ENCODE measurements around the gene ZNF766.

The ZNF766 gene

GRCh38 chr19:52229524-52229923 is 39.9 kb upstream of the ZNF766 start:
- Histone ChIP-seq H3K4me3 (no peak overlapping the region), H3K9ac (ENCODE audit: insufficient read length) (no peak overlapping the region), H3K36me3 (ENCODE audit: insufficient read depth, low read length) (peaks cover 37% of the 10 kb centered on the region)

DNA sequence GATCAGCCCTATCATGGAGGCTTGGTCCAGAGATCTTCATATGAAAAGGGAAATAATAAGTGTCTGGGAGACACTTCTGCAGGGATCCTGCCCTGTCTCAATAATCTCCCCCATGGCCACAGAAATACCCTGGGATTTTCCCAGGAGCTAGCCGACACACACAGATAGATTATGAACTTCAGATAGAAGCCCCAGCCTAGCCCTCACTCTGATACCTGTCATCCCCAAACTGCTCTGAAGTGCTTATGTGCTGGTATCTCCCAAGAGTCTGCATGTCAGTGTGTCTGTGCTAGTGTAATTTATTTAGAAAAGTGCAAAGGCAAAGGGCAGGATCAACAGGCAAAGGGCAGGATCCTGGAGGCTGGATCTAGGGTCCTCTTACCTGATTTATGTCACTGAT is 38.7 kb upstream of the ZNF766 start:
- no peak for DNase-seq (ENCODE audit: low read depth, low spot score)
- no peak for TF ChIP-seq FOXP2 (optimal IDR thresholded peaks at IDR 0.05; ENCODE audit: control extremely low read depth, extremely low read length, insufficient read depth)
- Histone ChIP-seq H3K9ac (ENCODE audit: insufficient read length) (no peak overlapping the region), H3K36me3 (ENCODE audit: insufficient read depth, low read length) (peaks cover 26% of the 10 kb centered on the region), H3K4me3 (no peak overlapping the region), H3K27ac (no peak overlapping the region), H3K9me3 (ENCODE audit: low read depth, low read length) (no peaks in the 10 kb centered on the region)

More at GRCh38 chr19:52229524-52229923, 39.9 kb upstream of the ZNF766 start:
- DNase-seq (ENCODE audit: low read depth, low spot score) = no peak
- Histone ChIP-seq H3K27ac (no peak overlapping the region), H3K9me3 (ENCODE audit: low read depth, low read length) (no peaks in the 10 kb centered on the region)
- no peak for TF ChIP-seq EZH2 (IDR thresholded peaks at IDR 0.05)
- TF ChIP-seq FOXP2 (optimal IDR thresholded peaks at IDR 0.05; ENCODE audit: control extremely low read depth, extremely low read length, insufficient read depth) = no peak
- no peak for TF ChIP-seq POLR2AphosphoS5 (IDR thresholded peaks at IDR 0.05; ENCODE audit: borderline replicate concordance, low read depth, low read length)

DNA sequence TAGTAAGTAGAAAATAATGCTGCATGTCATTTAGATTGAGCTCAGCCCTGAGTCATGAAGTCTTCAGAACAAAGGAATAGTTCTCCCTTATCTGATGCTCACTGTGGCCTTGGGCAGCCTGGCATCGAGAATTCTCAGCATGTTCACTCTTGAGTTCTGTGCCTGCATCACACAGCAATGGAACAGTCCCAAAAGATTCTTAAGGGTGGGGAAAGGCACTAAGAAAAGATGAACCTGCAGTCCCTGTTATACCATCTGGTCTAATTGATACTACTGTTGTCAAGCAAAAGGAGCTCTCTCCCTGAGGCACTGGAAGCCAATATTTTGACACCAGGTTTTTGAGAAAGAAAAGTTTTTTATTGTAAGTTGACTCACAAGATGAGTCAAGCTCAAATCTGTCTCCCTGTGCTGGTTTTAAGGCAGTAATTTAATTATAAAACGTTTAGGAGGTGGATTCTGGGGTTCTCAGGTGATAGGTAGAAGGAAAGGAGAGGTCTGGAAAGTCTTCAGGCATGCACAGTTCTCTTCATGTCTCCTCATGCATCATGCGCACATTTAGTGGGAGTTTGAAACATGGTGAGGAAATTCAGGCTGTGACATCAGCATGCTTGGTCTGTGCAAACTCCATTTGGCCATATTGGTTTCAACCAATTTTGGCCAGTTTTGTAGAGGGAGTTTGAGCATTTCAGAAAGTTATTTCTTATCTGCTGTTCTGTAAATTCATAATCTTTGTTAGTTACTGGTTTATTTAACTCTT is 38.1 kb upstream of the ZNF766 start:
- Histone ChIP-seq H3K9me3 (ENCODE audit: low read depth, low read length) (no peaks in the 10 kb centered on the region), H3K9ac (ENCODE audit: insufficient read length) (no peak overlapping the region), H3K4me3 (no peak overlapping the region), H3K36me3 (ENCODE audit: insufficient read depth, low read length) (peaks cover 20% of the 10 kb centered on the region), H3K27ac (no peak overlapping the region)
- DNase-seq (ENCODE audit: low read depth, low spot score) = no peak
- TF ChIP-seq FOXP2 (optimal IDR thresholded peaks at IDR 0.05; ENCODE audit: control extremely low read depth, extremely low read length, insufficient read depth) (no peak), POLR2AphosphoS5 (IDR thresholded peaks at IDR 0.05; ENCODE audit: borderline replicate concordance, low read depth, low read length) (0 out of 2 replicates have a peak, but pooled peaks have one; percentile 18), EZH2 (IDR thresholded peaks at IDR 0.05) (no peak)

GRCh38 chr19:52234406-52234805 is 35.0 kb upstream of the ZNF766 start:
- no peak overlapping the region for H3K27ac ChIP-seq
- no peak overlapping the region for H3K4me3 ChIP-seq
- no peak for TF ChIP-seq FOXP2 (optimal IDR thresholded peaks at IDR 0.05; ENCODE audit: control extremely low read depth, extremely low read length, insufficient read depth)
- TF ChIP-seq POLR2AphosphoS5 (IDR thresholded peaks at IDR 0.05; ENCODE audit: borderline replicate concordance, low read depth, low read length) = no peak
- no peak for TF ChIP-seq EZH2 (IDR thresholded peaks at IDR 0.05)
- no peak overlapping the region for H3K9ac ChIP-seq (ENCODE audit: insufficient read length)
- H3K36me3 ChIP-seq (ENCODE audit: insufficient read depth, low read length) = no peaks in the 10 kb centered on the region
- DNase-seq (ENCODE audit: low read depth, low spot score) = no peak
- no peaks in the 10 kb centered on the region for H3K9me3 ChIP-seq (ENCODE audit: low read depth, low read length)

DNA sequence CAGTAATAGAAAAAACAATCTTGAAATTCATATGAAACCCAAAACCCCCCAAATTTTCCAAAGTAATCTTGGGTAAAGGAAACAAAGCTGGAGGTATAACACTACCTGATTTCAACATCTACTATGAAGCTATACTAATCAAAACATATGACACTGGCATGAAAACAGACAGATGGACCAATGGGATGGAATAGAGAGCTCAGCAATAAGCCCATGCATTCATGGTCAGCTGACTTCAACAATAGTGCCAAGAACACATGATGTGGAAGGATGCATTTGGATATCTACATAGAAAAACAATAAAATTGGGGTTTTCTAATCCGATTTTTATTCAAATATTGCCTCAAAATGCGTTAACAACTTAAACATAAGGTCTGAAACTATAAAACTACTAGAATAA is 32.2 kb upstream of the ZNF766 start:
- Histone ChIP-seq H3K27ac (no peak overlapping the region), H3K36me3 (ENCODE audit: insufficient read depth, low read length) (no peaks in the 10 kb centered on the region), H3K4me3 (no peak overlapping the region), H3K9ac (ENCODE audit: insufficient read length) (no peak overlapping the region), H3K9me3 (ENCODE audit: low read depth, low read length) (no peaks in the 10 kb centered on the region)
- no peak for TF ChIP-seq POLR2AphosphoS5 (IDR thresholded peaks at IDR 0.05; ENCODE audit: borderline replicate concordance, low read depth, low read length)
- no peak for TF ChIP-seq EZH2 (IDR thresholded peaks at IDR 0.05)
- TF ChIP-seq FOXP2 (optimal IDR thresholded peaks at IDR 0.05; ENCODE audit: control extremely low read depth, extremely low read length, insufficient read depth) = no peak
- DNase-seq (ENCODE audit: low read depth, low spot score) = no peak

- TF ChIP-seq FOXP2 (optimal IDR thresholded peaks at IDR 0.05; ENCODE audit: control extremely low read depth, extremely low read length, insufficient read depth) (no peak), POLR2AphosphoS5 (IDR thresholded peaks at IDR 0.05; ENCODE audit: borderline replicate concordance, low read depth, low read length) (no peak), EZH2 (IDR thresholded peaks at IDR 0.05) (no peak)
- no peak overlapping the region for H3K9ac ChIP-seq (ENCODE audit: insufficient read length)
- no peaks in the 10 kb centered on the region for H3K9me3 ChIP-seq (ENCODE audit: low read depth, low read length)
- no peak overlapping the region for H3K27ac ChIP-seq
- no peaks in the 10 kb centered on the region for H3K36me3 ChIP-seq (ENCODE audit: insufficient read depth, low read length)
- H3K4me3 ChIP-seq = no peak overlapping the region
- peak; percentile 12 for DNase-seq (ENCODE audit: low read depth, low spot score)
Measured at GRCh38 chr19:52237771-52238400, 31.5 kb upstream of the ZNF766 start.

- H3K9me3 ChIP-seq (ENCODE audit: low read depth, low read length) = no peaks in the 10 kb centered on the region
- H3K4me3 ChIP-seq = no peak overlapping the region
- no peak for DNase-seq (ENCODE audit: low read depth, low spot score)
- H3K36me3 ChIP-seq (ENCODE audit: insufficient read depth, low read length) = no peaks in the 10 kb centered on the region
- no peak overlapping the region for H3K9ac ChIP-seq (ENCODE audit: insufficient read length)
- no peak overlapping the region for H3K27ac ChIP-seq
- TF ChIP-seq POLR2AphosphoS5 (IDR thresholded peaks at IDR 0.05; ENCODE audit: borderline replicate concordance, low read depth, low read length) (no peak), FOXP2 (optimal IDR thresholded peaks at IDR 0.05; ENCODE audit: control extremely low read depth, extremely low read length, insufficient read depth) (no peak), EZH2 (IDR thresholded peaks at IDR 0.05) (no peak)
Measured at GRCh38 chr19:52244021-52244420, 25.4 kb upstream of the ZNF766 start.

- no peaks in the 10 kb centered on the region for H3K9me3 ChIP-seq (ENCODE audit: low read depth, low read length)
- DNase-seq (ENCODE audit: low read depth, low spot score) = no peak
- H3K9ac ChIP-seq (ENCODE audit: insufficient read length) = no peak overlapping the region
- no peak overlapping the region for H3K4me3 ChIP-seq
- TF ChIP-seq POLR2AphosphoS5 (IDR thresholded peaks at IDR 0.05; ENCODE audit: borderline replicate concordance, low read depth, low read length) (no peak), FOXP2 (optimal IDR thresholded peaks at IDR 0.05; ENCODE audit: control extremely low read depth, extremely low read length, insufficient read depth) (no peak), EZH2 (IDR thresholded peaks at IDR 0.05) (no peak)
- no peaks in the 10 kb centered on the region for H3K36me3 ChIP-seq (ENCODE audit: insufficient read depth, low read length)
- H3K27ac ChIP-seq = no peak overlapping the region
Measured at GRCh38 chr19:52248241-52248640, 21.1 kb upstream of the ZNF766 start.

Measured in SK-N-MC (cell line).